Astrocyte (in vitro differentiated cells and primary cell): ENCODE data around the gene GPR137B. TPM values are rescaled to one million over a fixed set of nuclear protein-coding genes. Genes with fewer than 3 reads are reported as not detected.

Source experiments
- DNase-seq: peaks from one replicate; pipeline ENCODE4 v3.0.0-alpha.2; 2010; ENCODE audit warnings: low read depth
- FAIRE-seq: peaks from 2 replicates; lab custom pipeline; 2011; peaks lifted over from hg19 to GRCh38; lab: Jason Lieb, UNC
- H2AFZ ChIP-seq: 2 replicates; pipeline ENCODE4 v1.6.0; 2012; ENCODE audit warnings: low read depth, low read length, inconsistent platforms
- H3K27ac ChIP-seq: 2 replicates; pipeline ENCODE4 v1.5.1; 2011; ENCODE audit warnings: low read depth, low read length, inconsistent platforms
- H3K27me3 ChIP-seq: 2 replicates; pipeline ENCODE4 v1.6.0; 2011; ENCODE audit warnings: low read length, inconsistent platforms; ENCODE audit not compliant: insufficient read depth
- H3K36me3 ChIP-seq: 2 replicates; pipeline ENCODE4 v1.5.1; 2011; ENCODE audit warnings: low read length, inconsistent platforms; ENCODE audit not compliant: insufficient read depth
- H3K4me1 ChIP-seq: 2 replicates; pipeline ENCODE4 v1.5.1; 2011; ENCODE audit warnings: low read length, inconsistent platforms; ENCODE audit not compliant: insufficient read depth
- H3K4me2 ChIP-seq: 2 replicates; pipeline ENCODE4 v1.6.0; 2012; ENCODE audit warnings: low read length, inconsistent platforms
- H3K4me3 ChIP-seq: 2 replicates; pipeline ENCODE4 v1.5.1; 2011; ENCODE audit warnings: low read depth, mild to moderate bottlenecking, low read length, inconsistent platforms; ENCODE audit not compliant: insufficient read depth
- H3K79me2 ChIP-seq: 2 replicates; pipeline ENCODE4 v1.6.0; 2012; ENCODE audit warnings: mild to moderate bottlenecking, low read length, inconsistent platforms; ENCODE audit not compliant: insufficient read depth
- H3K9ac ChIP-seq: 2 replicates; pipeline ENCODE4 v1.6.0; 2012; ENCODE audit warnings: mild to moderate bottlenecking, low read length, inconsistent platforms
- H3K9me3 ChIP-seq: 2 replicates; pipeline ENCODE4 v1.5.1; 2012; ENCODE audit warnings: low read depth, mild to moderate bottlenecking, low read length, inconsistent platforms; ENCODE audit not compliant: insufficient read depth
- H4K20me1 ChIP-seq: 2 replicates; pipeline ENCODE4 v1.6.0; 2012; ENCODE audit warnings: low read length, inconsistent platforms; ENCODE audit not compliant: insufficient read depth
- H3K27ac Mint-ChIP-seq: one replicate; pipeline ENCODE4 v1.8.0; 2021; ENCODE audit warnings: mild to moderate bottlenecking, mixed read lengths; ENCODE audit not compliant: unreplicated experiment
- H3K27me3 Mint-ChIP-seq: one replicate; pipeline ENCODE4 v1.8.0; 2021; ENCODE audit warnings: low read depth, mixed read lengths; ENCODE audit not compliant: unreplicated experiment
- H3K36me3 Mint-ChIP-seq: one replicate; pipeline ENCODE4 v1.8.0; 2021; ENCODE audit warnings: low read depth, mixed read lengths; ENCODE audit not compliant: unreplicated experiment
- H3K4me1 Mint-ChIP-seq: one replicate; pipeline ENCODE4 v1.8.0; 2021; ENCODE audit warnings: low read depth, mixed read lengths; ENCODE audit not compliant: unreplicated experiment
- H3K4me3 Mint-ChIP-seq: one replicate; pipeline ENCODE4 v1.8.0; 2021; ENCODE audit warnings: mild to moderate bottlenecking, moderate library complexity, mixed read lengths; ENCODE audit not compliant: unreplicated experiment
- H3K9me3 Mint-ChIP-seq: one replicate; pipeline ENCODE4 v1.8.0; 2021; ENCODE audit warnings: mild to moderate bottlenecking, mixed read lengths; ENCODE audit not compliant: unreplicated experiment
- CTCF ChIP-seq: IDR thresholded peaks from 2 replicates; pipeline ENCODE4 v1.5.1; 2011; ENCODE audit warnings: low read depth, mild to moderate bottlenecking, inconsistent platforms, low read length, moderate library complexity; ENCODE audit not compliant: insufficient read depth
- EZH2 ChIP-seq: IDR thresholded peaks from 2 replicates; pipeline ENCODE4 v1.6.1; 2012; ENCODE audit warnings: mild to moderate bottlenecking, low read length, inconsistent platforms; ENCODE audit not compliant: insufficient read depth
- total RNA-seq: library from RNA; stranded (reverse); gene quantifications from 2 replicates; pipeline ENCODE4 v1.2.1, GENCODE V29; 2021

GPR137B gene
- total RNA-seq, 1 donor from 2014 or later: 12.9 TPM

- H3K27ac Mint-ChIP-seq: no peak overlapping the region
- peaks cover 3% of the 10 kb centered on the region for H3K9me3 Mint-ChIP-seq
- H3K36me3 ChIP-seq: no peaks in the 10 kb centered on the region
Observed at GRCh38 chr1:236103646-236104218, 38.6 kb upstream of the GPR137B start.

GRCh38 chr1:236107121-236107907, 35.0 kb upstream of the GPR137B start:
- no peak overlapping the region for H3K27ac ChIP-seq
- H3K4me3 Mint-ChIP-seq: no peak overlapping the region
- H3K9me3 ChIP-seq: no peaks in the 10 kb centered on the region
- peaks cover 3% of the 10 kb centered on the region for H3K36me3 Mint-ChIP-seq
- H3K4me3 ChIP-seq: no peak overlapping the region
- no peaks in the 10 kb centered on the region for H3K36me3 ChIP-seq
- no peaks in the 10 kb centered on the region for H3K79me2 ChIP-seq
- FAIRE-seq: no peak
- peaks cover 6% of the 10 kb centered on the region for H3K27me3 Mint-ChIP-seq
- TF ChIP-seq CTCF: no peak
- no peak for TF ChIP-seq EZH2
- H3K4me1 ChIP-seq: no peaks in the 10 kb centered on the region
- H3K4me2 ChIP-seq: no peak overlapping the region
- no peaks in the 10 kb centered on the region for H3K4me1 Mint-ChIP-seq
- H4K20me1 ChIP-seq: no peaks in the 10 kb centered on the region
- H3K9me3 Mint-ChIP-seq: no peaks in the 10 kb centered on the region
- no peaks in the 10 kb centered on the region for H3K27me3 ChIP-seq
- no peak overlapping the region for H3K27ac Mint-ChIP-seq
- H3K9ac ChIP-seq: no peak overlapping the region
- no peak overlapping the region for H2AFZ ChIP-seq
- DNase-seq: no peak

More at GRCh38 chr1:236103646-236104218, 38.6 kb upstream of the GPR137B start:
- Histone ChIP-seq H4K20me1 (no peaks in the 10 kb centered on the region), H3K9ac (no peak overlapping the region), H3K4me2 (peak overlapping the region; percentile 56), H2AFZ (peak overlapping the region; percentile 38), H3K4me1 (no peaks in the 10 kb centered on the region), H3K79me2 (no peaks in the 10 kb centered on the region), H3K4me3 (no peak overlapping the region), H3K9me3 (peaks cover under 1% of the 10 kb centered on the region), H3K27ac (no peak overlapping the region), H3K27me3 (no peaks in the 10 kb centered on the region)
- peak; percentile 10 for DNase-seq
- Mint-ChIP-seq H3K27me3 (peaks cover 6% of the 10 kb centered on the region), H3K36me3 (no peaks in the 10 kb centered on the region), H3K4me3 (no peak overlapping the region), H3K4me1 (no peaks in the 10 kb centered on the region)
- FAIRE-seq: no peak
- TF ChIP-seq CTCF: peak; percentile 85
- no peak for TF ChIP-seq EZH2
